HCEC 1CT (cell line): ENCODE results near the gene NFAM1.

Experiments used
- DNase-seq: peaks from one replicate; pipeline ENCODE4 v3.0.0-alpha.2; 2017

The NFAM1 gene

DNA sequence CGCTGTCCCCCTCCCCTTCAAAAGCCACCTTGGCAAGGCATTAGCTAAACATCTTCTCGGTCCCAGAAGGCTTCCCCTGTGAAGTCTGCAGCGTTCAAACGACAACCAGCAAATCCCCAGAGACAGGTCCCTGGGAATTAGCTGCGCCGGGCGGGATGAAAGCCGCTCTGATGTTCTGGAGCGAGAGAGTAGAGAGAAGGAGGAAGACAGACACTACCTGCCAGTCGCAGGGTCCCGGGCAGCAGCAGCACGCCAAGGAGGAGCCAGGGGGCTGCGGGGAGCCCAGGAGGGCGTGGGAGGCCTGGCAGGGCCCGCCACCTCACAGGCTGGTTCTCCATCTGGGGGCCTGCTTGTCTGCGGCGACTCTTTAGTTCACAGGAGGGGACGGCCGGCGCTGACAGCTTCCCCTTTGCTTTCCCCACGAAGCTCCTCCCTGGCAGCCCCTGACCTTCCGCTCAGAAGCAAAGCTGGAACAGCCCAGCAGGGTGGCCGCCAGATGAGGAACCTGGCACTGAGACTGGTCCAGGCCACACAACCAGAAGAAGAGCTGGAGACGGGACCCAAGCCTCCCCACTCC is at the start of gene NFAM1:
Gene NFAM1, minus strand, starts transcription at position 384 of the 577 bp plus-strand sequence. Its CDS starts 46 bp downstream, at position 338.
- no peak for DNase-seq

- DNase-seq: no peak
Observed at GRCh38 chr22:42475122-42475521, 42.9 kb upstream of the NFAM1 start.

DNA sequence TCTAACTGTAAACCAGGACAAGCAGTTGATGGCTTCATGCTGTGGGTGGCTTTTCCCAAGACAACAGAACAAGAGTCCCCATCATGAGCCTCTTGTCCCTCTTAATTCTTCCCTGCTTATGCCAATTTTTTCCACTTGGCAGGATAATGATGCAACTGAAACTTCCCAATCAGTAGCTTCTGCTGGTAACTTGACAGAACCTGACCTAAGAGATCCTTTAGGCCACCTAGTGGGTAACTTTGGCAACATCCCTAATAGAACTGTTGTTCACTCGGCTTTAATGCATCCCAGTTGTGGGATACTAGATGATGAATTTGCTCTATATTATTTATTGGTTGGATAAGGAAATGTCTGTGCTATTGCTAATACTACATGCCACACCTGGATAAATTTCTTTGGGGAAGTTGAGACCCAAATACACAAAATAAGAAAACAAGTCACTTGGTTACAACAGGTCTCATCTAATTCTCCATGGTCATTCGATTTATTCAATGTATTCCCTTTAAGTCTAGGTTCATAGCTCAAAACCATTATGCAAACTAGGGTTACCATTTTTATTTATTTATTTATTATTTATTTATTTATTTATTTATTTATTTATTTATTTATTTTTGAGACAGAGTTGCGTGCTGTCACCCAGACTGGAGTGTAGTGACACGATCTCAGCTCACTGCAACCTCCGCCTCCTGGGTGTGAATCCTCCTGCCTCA is 41.4 kb upstream of the NFAM1 start:
- peak; percentile 61 for DNase-seq

DNA sequence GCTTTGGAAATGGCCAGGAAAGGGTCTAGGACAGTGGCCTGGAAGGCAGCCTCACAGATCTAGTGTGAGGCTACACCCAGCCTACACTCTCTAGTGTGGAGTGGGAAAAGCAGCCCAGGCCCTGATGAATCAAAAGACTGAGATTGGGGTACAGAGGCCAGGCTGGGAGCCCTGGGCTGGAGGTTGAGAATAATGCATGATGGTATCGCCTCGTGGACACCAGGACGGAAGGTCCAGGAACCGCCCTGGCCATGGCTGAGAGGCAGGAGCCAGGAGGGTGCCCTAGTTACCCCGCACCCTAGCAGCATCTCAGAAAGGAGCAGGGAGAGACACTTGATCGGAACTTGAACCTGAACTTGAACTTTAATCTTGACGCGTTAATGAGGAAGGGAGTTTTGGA is 40.5 kb upstream of the NFAM1 start:
- DNase-seq: no peak

DNA sequence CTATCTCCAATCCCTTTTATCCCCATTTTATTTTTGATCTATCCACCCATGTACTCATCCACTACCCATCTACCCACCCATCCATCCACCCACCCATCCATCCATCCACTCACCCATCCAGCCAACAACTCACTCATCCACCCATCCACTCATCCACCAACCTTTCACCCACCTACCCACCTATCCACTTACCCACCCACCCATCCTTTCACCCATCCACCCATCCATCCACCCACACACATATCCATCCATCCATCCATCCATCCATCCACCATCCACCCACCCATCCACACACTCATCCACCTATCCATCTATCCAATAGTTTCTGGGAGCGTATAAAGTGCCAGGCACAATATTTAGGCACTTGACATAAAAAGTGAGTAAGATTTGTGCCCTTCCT is 39.2 kb upstream of the NFAM1 start:
- no peak for DNase-seq

GRCh38 chr22:42470366-42471082 is 38.3 kb upstream of the NFAM1 start:
- no peak for DNase-seq

DNA sequence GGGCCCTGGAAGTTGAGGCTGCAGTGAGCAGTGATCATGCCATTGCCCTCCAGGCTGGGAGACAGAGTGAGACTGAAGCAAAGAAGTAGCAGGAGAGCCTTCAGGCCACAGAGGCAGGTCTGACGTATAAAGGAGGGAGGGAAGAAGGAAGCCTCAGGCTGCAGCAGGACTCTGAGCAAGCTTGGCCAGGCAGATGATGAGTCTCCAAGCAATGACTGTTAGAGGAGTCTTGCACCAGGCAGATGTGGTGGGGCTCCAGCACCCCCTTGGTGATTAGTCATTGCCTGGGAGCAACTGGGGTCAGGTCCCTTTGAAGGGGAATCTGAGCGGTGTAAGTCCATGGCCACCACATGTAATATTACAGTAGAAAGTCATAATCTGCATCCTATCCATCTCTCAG is 36.6 kb upstream of the NFAM1 start:
- DNase-seq: peak; percentile 52

GRCh38 chr22:42462016-42462415 is 29.8 kb upstream of the NFAM1 start:
- no peak for DNase-seq

GRCh38 chr22:42461511-42461910 is 29.3 kb upstream of the NFAM1 start:
- DNase-seq: no peak

- no peak for DNase-seq
Observed at GRCh38 chr22:42459287-42460063, 27.3 kb upstream of the NFAM1 start.

DNA sequence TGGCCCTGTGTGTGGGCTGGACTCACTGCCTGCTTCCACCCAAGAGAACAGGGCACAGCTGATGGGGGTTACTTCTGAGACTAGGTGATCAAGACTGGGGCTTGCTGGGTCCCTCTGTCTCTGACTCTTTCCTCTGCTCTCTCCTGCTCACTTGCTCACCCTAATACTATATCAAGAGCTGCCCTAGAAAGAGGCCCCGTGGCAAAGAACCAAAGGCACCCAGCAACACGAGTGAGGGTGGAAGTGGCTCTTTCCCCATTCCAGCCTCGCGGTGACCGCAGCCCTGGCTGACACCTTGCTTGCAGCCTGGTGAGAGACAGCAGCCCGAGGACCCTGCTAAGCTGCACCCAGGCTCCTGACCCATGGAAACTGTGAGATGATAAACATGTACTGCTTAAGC is 20.7 kb upstream of the NFAM1 start:
- DNase-seq: no peak

- no peak for DNase-seq
Observed at GRCh38 chr22:42452456-42452855, 20.3 kb upstream of the NFAM1 start.

- DNase-seq: no peak
Observed at GRCh38 chr22:42451499-42452145, 19.4 kb upstream of the NFAM1 start.

- DNase-seq: no peak
Observed at GRCh38 chr22:42450862-42451261, 18.7 kb upstream of the NFAM1 start.

- DNase-seq: no peak
Observed at GRCh38 chr22:42446151-42446550, 13.9 kb upstream of the NFAM1 start.

- DNase-seq: peak; percentile 73
Observed at GRCh38 chr22:42444077-42444904, 12.1 kb upstream of the NFAM1 start.

GRCh38 chr22:42443240-42444076 is 11.3 kb upstream of the NFAM1 start:
- DNase-seq: no peak

DNA sequence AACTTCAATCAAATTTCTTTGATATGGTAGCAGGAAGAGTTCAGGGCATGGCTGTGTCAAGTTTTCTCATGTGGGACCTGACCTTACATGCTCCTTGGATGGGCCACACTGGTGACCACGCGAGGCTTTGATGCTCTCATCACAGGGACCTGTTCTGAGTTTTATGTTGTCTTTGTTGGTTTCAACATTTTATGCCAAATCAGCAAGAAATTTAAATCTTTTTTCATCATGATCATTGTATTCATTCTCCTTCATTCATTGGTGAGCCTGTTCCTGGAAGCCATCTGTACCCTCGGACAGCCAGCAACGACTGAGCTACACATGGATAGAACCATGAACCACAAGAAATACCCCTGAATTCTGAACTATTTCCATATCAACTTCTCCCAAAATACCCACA is 10.5 kb upstream of the NFAM1 start:
- no peak for DNase-seq

- no peak for DNase-seq
Observed at GRCh38 chr22:42440728-42441127, 8.5 kb upstream of the NFAM1 start.

DNA sequence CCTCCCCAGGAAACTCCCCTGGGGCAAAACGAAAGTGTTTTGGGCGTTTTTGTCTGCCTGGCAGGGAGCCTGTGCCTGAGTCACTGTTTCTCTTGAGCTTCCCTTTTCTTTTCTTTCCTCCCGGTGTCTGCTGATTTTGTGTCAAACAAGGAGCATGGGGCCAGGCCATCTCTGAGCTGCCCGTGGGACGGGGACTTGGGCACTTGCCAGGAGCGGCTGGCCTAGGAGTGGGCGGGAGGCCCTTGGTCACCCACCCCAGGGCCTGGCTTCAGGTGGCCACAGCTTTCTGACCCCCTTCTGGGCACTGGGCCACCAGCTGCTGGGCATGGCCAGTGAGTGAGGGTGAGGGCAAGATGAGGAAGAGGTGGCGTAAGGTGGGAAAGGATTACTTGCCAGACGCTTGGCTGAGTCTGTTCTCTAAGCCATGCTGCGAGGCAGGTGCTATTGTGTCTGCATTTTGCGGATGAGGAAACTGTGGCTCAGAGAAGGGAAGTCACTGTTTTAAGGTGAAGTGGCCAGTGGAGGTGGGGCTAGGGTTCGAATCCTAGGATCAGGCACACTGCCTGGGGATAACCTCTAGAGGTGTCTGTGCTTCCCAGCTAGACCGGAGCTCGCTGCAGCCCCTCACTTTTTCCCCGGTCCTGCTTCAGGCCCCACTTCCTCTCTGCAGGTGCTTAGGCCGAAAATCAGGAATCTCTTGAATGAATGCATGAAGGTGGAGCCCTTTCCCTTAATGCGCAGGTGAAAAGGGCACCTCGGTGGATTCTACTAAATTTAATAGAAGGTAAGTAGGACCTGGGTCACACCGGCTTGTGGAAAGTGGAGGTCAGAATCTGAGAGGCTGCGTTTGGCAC is 7.8 kb upstream of the NFAM1 start:
- peak; percentile 7 for DNase-seq
